K562 (cell line): ENCODE measurements around the gene SPIN2A. TPM values are rescaled to one million over a fixed set of nuclear protein-coding genes. Genes with fewer than 3 reads are reported as not detected.
A peak's percentile ranks its signal among the peaks of the same experiment; 100 is the strongest.

Experiments used
- ATAC-seq: fragments of 200-7000 bp; cut with Tn5 transposase; 3 replicates; pipeline ENCODE4 v1.9.1; 2020; ENCODE audit warnings: moderate library complexity
- BruUV-seq: library from RNA; stranded (reverse); fragments of 400-500 nt; replicated peaks from 2 replicates; lab custom pipeline; 2021; lab: Mats Ljungman, UMichigan
- CTCF ChIA-PET: fragments of 300-600 bp; formaldehyde crosslinking; extraction: SDS; loops from one replicate; lab custom pipeline; 2021; ENCODE audit warnings: low intra/inter-chr PET ratio; lab: Yijun Ruan, JAX
- POLR2A ChIA-PET: fragments of 300-600, 350-650 bp; sonication (Branson Sonifier 250); formaldehyde crosslinking; extraction: SDS; loops from one replicate; lab custom pipeline; 2021; ENCODE audit warnings: antibody characterized with exemption, inconsistent platforms; lab: Yijun Ruan, JAX
- DNase-seq, 4 experiments: peaks; one replicate each; pipeline versions ENCODE4 v3.0.0 to v3.0.0-alpha.2; 2011 to 2018; ENCODE audit warnings: low spot score in 3 of 4, mixed read lengths in 3 of 4; ENCODE audit errors: extremely low read depth in 1 of 4
- FAIRE-seq: peaks from 2 replicates; lab custom pipeline; 2011; peaks lifted over from hg19 to GRCh38; lab: Jason Lieb, UNC
- H2AFZ ChIP-seq: 2 replicates; pipeline ENCODE4 v1.6.0; 2011; ENCODE audit warnings: low read depth, low read length, control low read depth, inconsistent platforms
- H3K27ac ChIP-seq: fragments of 200-600 bp; 3 replicates; pipeline ENCODE4 v1.8.0; 2011; ENCODE audit warnings: low read depth, mild to moderate bottlenecking, control low read depth, inconsistent platforms, low read length, moderate library complexity, mixed read lengths; ENCODE audit errors: extremely low read depth
- H3K27me3 ChIP-seq, 2 experiments: fragments of 300-600 bp in 1 of 2; 2 replicates in 1 of 2; 3 replicates in 1 of 2; pipeline versions ENCODE4 v1.6.0 to v1.8.0; 2011; ENCODE audit warnings: inconsistent platforms in 2 of 2, low read length in 2 of 2, mild to moderate bottlenecking in 1 of 2, mixed read lengths in 1 of 2, moderate library complexity in 1 of 2; ENCODE audit not compliant: control insufficient read depth in 2 of 2, insufficient read depth in 2 of 2
- H3K36me3 ChIP-seq: fragments of 300-600 bp; 3 replicates; pipeline ENCODE4 v1.8.0; 2011; ENCODE audit warnings: mild to moderate bottlenecking, low read length, inconsistent platforms; ENCODE audit not compliant: control insufficient read depth, insufficient read depth
- H3K4me1 ChIP-seq, 2 experiments: fragments of 200-600 bp in 1 of 2; replicated peaks in 1 of 2; 2 replicates in 1 of 2; 3 replicates in 1 of 2; pipeline versions ENCODE4 v1.5.1 to v1.8.0; 2011; ENCODE audit warnings: inconsistent platforms in 2 of 2, low read length in 2 of 2, mild to moderate bottlenecking in 1 of 2, mixed read lengths in 1 of 2, moderate library complexity in 1 of 2; ENCODE audit not compliant: control insufficient read depth in 2 of 2, insufficient read depth in 2 of 2
- H3K4me2 ChIP-seq: 2 replicates; pipeline ENCODE4 v1.6.1; 2011; ENCODE audit warnings: low read length, control low read depth, inconsistent platforms, mixed read lengths; ENCODE audit not compliant: insufficient read depth
- H3K4me3 ChIP-seq: fragments of 200-600 bp; sonication (generic), shearing (Covaris generic); 2 replicates; pipeline ENCODE4 v1.5.1; 2016; ENCODE audit warnings: control low read depth, inconsistent platforms
- H3K79me2 ChIP-seq: fragments of 200-600 bp; 3 replicates; pipeline ENCODE4 v1.8.0; 2011; ENCODE audit warnings: low read length, inconsistent platforms; ENCODE audit not compliant: control insufficient read depth, insufficient read depth
- H3K9ac ChIP-seq, 2 experiments: 2 replicates each; pipeline versions ENCODE4 v1.6.0 to v1.6.1; 2011; ENCODE audit warnings: low read depth in 2 of 2, low read length in 2 of 2, control low read depth in 1 of 2, inconsistent platforms in 1 of 2, mild to moderate bottlenecking in 1 of 2, mixed read lengths in 1 of 2; ENCODE audit not compliant: insufficient read depth in 1 of 2
- H3K9me1 ChIP-seq: one replicate; pipeline ENCODE4 v1.6.0; 2011; ENCODE audit warnings: inconsistent platforms, mild to moderate bottlenecking, low read length, moderate library complexity; ENCODE audit not compliant: control insufficient read depth, insufficient read depth
- H3K9me3 ChIP-seq: replicated peaks from 2 replicates; pipeline ENCODE4 v1.5.1; 2011; ENCODE audit warnings: low read depth, low read length, inconsistent platforms; ENCODE audit not compliant: control insufficient read depth, insufficient read depth
- H4K20me1 ChIP-seq: replicated peaks from 2 replicates; pipeline ENCODE4 v1.6.1; 2011; ENCODE audit warnings: low read length, inconsistent platforms, mixed read lengths; ENCODE audit not compliant: control insufficient read depth, insufficient read depth
- ARNT ChIP-seq, 2 experiments: fragments of 450-650 bp; IDR thresholded peaks; 2 replicates each; pipeline ENCODE4 v1.6.1; 2016; ENCODE audit warnings: mild to moderate bottlenecking in 1 of 2
- CREBBP ChIP-seq: IDR thresholded peaks from one replicate; pipeline ENCODE4 v1.6.1; 2012; ENCODE audit warnings: low read depth, mild to moderate bottlenecking, control low read depth, inconsistent platforms, low read length
- FOXJ3 ChIP-seq: sonication (generic); formaldehyde crosslinking; IDR thresholded peaks from 2 replicates; pipeline ENCODE4 v1.4.0; 2020; ENCODE audit warnings: mild to moderate bottlenecking, missing genetic modification reagents
- GTF2F1 ChIP-seq: IDR thresholded peaks from 2 replicates; pipeline ENCODE4 v1.6.1; 2011; ENCODE audit warnings: low read depth, low read length, improper control_type of control experiment
- HIVEP1 ChIP-seq: fragments of 250-450 bp; sonication (Bioruptor Pico); IDR thresholded peaks from 2 replicates; pipeline ENCODE4 v1.4.0; 2020; ENCODE audit warnings: mild to moderate bottlenecking
- KAT7 ChIP-seq: sonication (generic); formaldehyde crosslinking; IDR thresholded peaks from 2 replicates; pipeline ENCODE4 v1.8.0; 2022; ENCODE audit warnings: missing genetic modification reagents, mild to moderate bottlenecking, borderline replicate concordance
- KLF16 ChIP-seq: IDR thresholded peaks from 2 replicates; pipeline ENCODE4 v1.6.1; 2016; ENCODE audit warnings: antibody characterized with exemption
- MEIS2 ChIP-seq: fragments of 450-650 bp; IDR thresholded peaks from 2 replicates; pipeline ENCODE4 v1.6.1; 2014; ENCODE audit warnings: mild to moderate bottlenecking; ENCODE audit not compliant: partially characterized antibody
- NFIC ChIP-seq: fragments of 450-650 bp; IDR thresholded peaks from 2 replicates; pipeline ENCODE4 v1.6.1; 2017; ENCODE audit warnings: mild to moderate bottlenecking, inconsistent platforms
- PHTF2 ChIP-seq: fragments of 250-450 bp; sonication (Bioruptor Pico); IDR thresholded peaks from 2 replicates; pipeline ENCODE4 v1.5.0; 2021; ENCODE audit warnings: mild to moderate bottlenecking
- POLR2B ChIP-seq: fragments of 450-650 bp; IDR thresholded peaks from 2 replicates; pipeline ENCODE4 v1.6.1; 2018; ENCODE audit warnings: low read depth; ENCODE audit not compliant: partially characterized antibody
- RBM39 ChIP-seq: fragments of 200-400 bp; formaldehyde crosslinking; optimal IDR thresholded peaks from 2 replicates; pipeline ENCODE3; 2018; ENCODE audit warnings: low read depth, low read length
- SMAD1 ChIP-seq: fragments of 150-350 bp; IDR thresholded peaks from 2 replicates; pipeline ENCODE4 v1.6.1; 2014; ENCODE audit warnings: low read length, low read depth; ENCODE audit not compliant: partially characterized antibody
- STAG1 ChIP-seq: sonication (generic); formaldehyde crosslinking; IDR thresholded peaks from 2 replicates; pipeline ENCODE4 v1.5.0; 2020; ENCODE audit warnings: missing genetic modification reagents, borderline replicate concordance
- TEAD2 ChIP-seq: fragments of 450-650 bp; IDR thresholded peaks from 2 replicates; pipeline ENCODE4 v1.6.1; 2016; ENCODE audit warnings: missing genetic modification characterization, control low read depth, missing compliant biosample characterization
- ZBTB17 ChIP-seq: fragments of 450-650 bp; formaldehyde crosslinking; IDR thresholded peaks from 2 replicates; pipeline ENCODE4 v1.4.0; 2020; ENCODE audit warnings: mild to moderate bottlenecking
- ZFP36 ChIP-seq: fragments of 150-350 bp; IDR thresholded peaks from 2 replicates; pipeline ENCODE4 v1.6.1; 2018; ENCODE audit warnings: low read length, low read depth; ENCODE audit not compliant: partially characterized antibody
- WGBS: fragments of 100-300 bp; shearing (Covaris generic); methylation state at CpG from one replicate; pipeline ENCODE4 v1.1.6; 2016; ENCODE audit warnings: low coverage, mixed read lengths; ENCODE audit not compliant: insufficient coverage; ENCODE audit errors: missing lambda C conversion rate; 5-methylcytosine and 5-hydroxymethylcytosine counted together
- in situ Hi-C: fragments of 300-500 bp; cut with MboI; formaldehyde crosslinking; loops from 4 replicates; pipeline ENCODE4 v1.15.0; 2018; ENCODE audit warnings: inconsistent platforms, mixed read lengths
- intact Hi-C: fragments of 100-400 bp; cut with micrococcal nuclease; formaldehyde crosslinking; loops from 2 replicates; pipeline ENCODE4 v1.14.2; 2022
- polyA plus RNA-seq, 8 experiments: library from polyadenylated mRNA; depleted of rRNA in 4 of 8; stranded (reverse) in 5 of 8; unstranded in 3 of 8; fragments of >200 nt; fragmentation: Nextera tagmentation in 2 of 8; fragmentation: Illumina TruSeq in 1 of 8; extraction: Ambion mirVana in 2 of 8; extraction: Trizol in 1 of 8; gene quantifications; 2 replicates each; pipeline versions ENCODE4 v1.2.1 to v1.2.3, GENCODE V29; 2011 to 2014; ENCODE audit warnings: inconsistent platforms in 1 of 8, missing spikeins in 1 of 8
- total RNA-seq, 7 experiments: library from RNA; depleted of rRNA in 6 of 7; stranded (reverse); fragments of >200 nt in 6 of 7; fragmentation: Illumina TruSeq in 2 of 7; extraction: Trizol in 2 of 7; gene quantifications; 2 replicates each; pipeline versions ENCODE4 v1.2.1 to v1.2.3, GENCODE V29; 2011 to 2021; ENCODE audit warnings: low replicate concordance in 1 of 7
- TF ChIP-seq, protein P1 (sequence below): fragments of 200-800 bp; sonication (Bioruptor generic); IDR thresholded peaks from 2 replicates; pipeline ENCODE4 v1.6.1; 2017; ENCODE audit warnings: missing genetic modification characterization, missing compliant biosample characterization
- TF ChIP-seq, protein P2 (sequence below): fragments of 450-650 bp; formaldehyde crosslinking; IDR thresholded peaks from 2 replicates; pipeline ENCODE4 v1.4.0; 2020; ENCODE audit warnings: mild to moderate bottlenecking
- TF ChIP-seq, protein P3 (sequence below), 2 experiments: fragments of 450-650 bp; IDR thresholded peaks; 2 replicates each; pipeline ENCODE4 v1.6.1; 2016
- TF ChIP-seq, protein P4 (sequence below): sonication (generic); formaldehyde crosslinking; IDR thresholded peaks from 2 replicates; pipeline ENCODE4 v1.8.1; 2022; ENCODE audit warnings: missing genetic modification reagents

Gene SPIN2A
- total and polyA plus RNA-seq, 9 of the 15 experiments (the other 6 are each of a cell fraction or from before 2014, with no cell fraction given): 0.03 to 1.6 (median 0.58) TPM

DNA sequence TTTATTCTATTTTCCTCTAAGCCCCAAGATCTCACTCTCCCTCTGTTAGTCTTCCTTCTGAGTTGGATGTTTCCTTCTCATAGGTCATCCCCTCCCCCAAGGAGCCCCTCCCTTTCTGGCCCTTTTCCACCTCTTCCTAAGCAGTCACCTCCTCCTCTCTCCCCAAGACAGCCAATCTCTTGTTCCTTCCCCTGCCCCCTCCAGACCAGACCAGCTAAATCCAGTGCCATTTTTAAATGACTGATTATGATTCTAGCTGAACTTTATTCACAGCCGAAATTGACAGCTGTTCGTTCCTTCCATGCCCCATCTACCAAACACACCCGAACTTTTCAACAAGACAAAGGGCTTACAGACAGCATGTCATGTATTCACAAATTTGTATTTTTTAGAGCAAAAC lies 1.9 kb downstream of the SPIN2A start:
- no TSS peak for BruUV-seq
- Histone ChIP-seq H3K4me2 (no peak overlapping the region), H2AFZ (no peak overlapping the region), H3K4me3 (no peak overlapping the region), H3K36me3 (no peaks in the 10 kb centered on the region), H3K9ac (no peak overlapping the region), H3K4me1 (peaks cover 3 to 6% of the 10 kb centered on the region in 2 experiments; a peak in 4 of 5 replicates), H3K9me3 (no peaks in the 10 kb centered on the region), H3K27ac (no peak overlapping the region), H4K20me1 (no peaks in the 10 kb centered on the region), H3K27me3 (no peaks in the 10 kb centered on the region), H3K9me1 (no peaks in the 10 kb centered on the region), H3K79me2 (no peaks in the 10 kb centered on the region)
- intact Hi-C loops: no loop called here
- FAIRE-seq: no peak
- peak; percentile 33 to 62 (median 41) for DNase-seq
- ATAC-seq: peak; percentile 79
- in situ Hi-C loops: no loop called here
- 14% methylated on average over 2 of the region's 3 CpGs for WGBS
- POLR2A ChIA-PET: no interaction called here
- CTCF ChIA-PET: no interaction called here
- TF ChIP-seq NFIC (peak; percentile 71), PHTF2 (CRISPR knock-in tag) (no peak), HIVEP1 (CRISPR knock-in tag) (no peak), RBM39 (no peak), KLF16 (peak; percentile 54; the same call in 1 of the 2 replicates), GTF2F1 (no peak), SMAD1 (no peak), CREBBP (no peak), TEAD2 (tag) (no peak), MEIS2 (peak; percentile 9), KAT7 (CRISPR knock-in tag) (no peak), ZBTB17 (CRISPR knock-in tag) (peak; percentile 33; the same call in 1 of the 2 replicates), POLR2B (no peak), FOXJ3 (CRISPR knock-in tag) (no peak), ARNT (IDR thresholded peaks at IDR 0.05) (no peak), STAG1 (CRISPR knock-in tag) (no peak), ZFP36 (no peak)
- TF ChIP-seq, protein P1, sequence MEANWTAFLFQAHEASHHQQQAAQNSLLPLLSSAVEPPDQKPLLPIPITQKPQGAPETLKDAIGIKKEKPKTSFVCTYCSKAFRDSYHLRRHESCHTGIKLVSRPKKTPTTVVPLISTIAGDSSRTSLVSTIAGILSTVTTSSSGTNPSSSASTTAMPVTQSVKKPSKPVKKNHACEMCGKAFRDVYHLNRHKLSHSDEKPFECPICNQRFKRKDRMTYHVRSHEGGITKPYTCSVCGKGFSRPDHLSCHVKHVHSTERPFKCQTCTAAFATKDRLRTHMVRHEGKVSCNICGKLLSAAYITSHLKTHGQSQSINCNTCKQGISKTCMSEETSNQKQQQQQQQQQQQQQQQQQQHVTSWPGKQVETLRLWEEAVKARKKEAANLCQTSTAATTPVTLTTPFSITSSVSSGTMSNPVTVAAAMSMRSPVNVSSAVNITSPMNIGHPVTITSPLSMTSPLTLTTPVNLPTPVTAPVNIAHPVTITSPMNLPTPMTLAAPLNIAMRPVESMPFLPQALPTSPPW (CRISPR knock-in tag): peak; percentile 37
- TF ChIP-seq, protein P2, sequence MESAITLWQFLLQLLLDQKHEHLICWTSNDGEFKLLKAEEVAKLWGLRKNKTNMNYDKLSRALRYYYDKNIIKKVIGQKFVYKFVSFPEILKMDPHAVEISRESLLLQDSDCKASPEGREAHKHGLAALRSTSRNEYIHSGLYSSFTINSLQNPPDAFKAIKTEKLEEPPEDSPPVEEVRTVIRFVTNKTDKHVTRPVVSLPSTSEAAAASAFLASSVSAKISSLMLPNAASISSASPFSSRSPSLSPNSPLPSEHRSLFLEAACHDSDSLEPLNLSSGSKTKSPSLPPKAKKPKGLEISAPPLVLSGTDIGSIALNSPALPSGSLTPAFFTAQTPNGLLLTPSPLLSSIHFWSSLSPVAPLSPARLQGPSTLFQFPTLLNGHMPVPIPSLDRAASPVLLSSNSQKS (CRISPR knock-in tag): no peak
- TF ChIP-seq, protein P3, sequence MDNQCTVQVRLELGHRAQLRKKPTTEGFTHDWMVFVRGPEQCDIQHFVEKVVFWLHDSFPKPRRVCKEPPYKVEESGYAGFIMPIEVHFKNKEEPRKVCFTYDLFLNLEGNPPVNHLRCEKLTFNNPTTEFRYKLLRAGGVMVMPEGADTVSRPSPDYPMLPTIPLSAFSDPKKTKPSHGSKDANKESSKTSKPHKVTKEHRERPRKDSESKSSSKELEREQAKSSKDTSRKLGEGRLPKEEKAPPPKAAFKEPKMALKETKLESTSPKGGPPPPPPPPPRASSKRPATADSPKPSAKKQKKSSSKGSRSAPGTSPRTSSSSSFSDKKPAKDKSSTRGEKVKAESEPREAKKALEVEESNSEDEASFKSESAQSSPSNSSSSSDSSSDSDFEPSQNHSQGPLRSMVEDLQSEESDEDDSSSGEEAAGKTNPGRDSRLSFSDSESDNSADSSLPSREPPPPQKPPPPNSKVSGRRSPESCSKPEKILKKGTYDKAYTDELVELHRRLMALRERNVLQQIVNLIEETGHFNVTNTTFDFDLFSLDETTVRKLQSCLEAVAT (IDR thresholded peaks at IDR 0.05): 0 out of 4 replicates have a peak, but pooled peaks of 1 of the 2 experiments have one; percentile 28
- TF ChIP-seq, protein P4, sequence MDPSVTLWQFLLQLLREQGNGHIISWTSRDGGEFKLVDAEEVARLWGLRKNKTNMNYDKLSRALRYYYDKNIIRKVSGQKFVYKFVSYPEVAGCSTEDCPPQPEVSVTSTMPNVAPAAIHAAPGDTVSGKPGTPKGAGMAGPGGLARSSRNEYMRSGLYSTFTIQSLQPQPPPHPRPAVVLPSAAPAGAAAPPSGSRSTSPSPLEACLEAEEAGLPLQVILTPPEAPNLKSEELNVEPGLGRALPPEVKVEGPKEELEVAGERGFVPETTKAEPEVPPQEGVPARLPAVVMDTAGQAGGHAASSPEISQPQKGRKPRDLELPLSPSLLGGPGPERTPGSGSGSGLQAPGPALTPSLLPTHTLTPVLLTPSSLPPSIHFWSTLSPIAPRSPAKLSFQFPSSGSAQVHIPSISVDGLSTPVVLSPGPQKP (CRISPR knock-in tag): no peak
